Cardiac muscle cell (in vitro differentiated cells and primary cell): ENCODE measurements around the gene ABAT. TPM values are rescaled to one million over a fixed set of nuclear protein-coding genes. Genes with fewer than 3 reads are reported as not detected.
A peak's percentile ranks its signal among the peaks of the same experiment; 100 is the strongest.

ENCODE experiments used
- DNase-seq, 2 donors: peaks; one replicate each; pipeline versions ENCODE4 v3.0.0 to v3.0.0-alpha.2; 2010 to 2017; ENCODE audit warnings: low read depth in 1 of 2, low spot score in 1 of 2
- H3K27ac ChIP-seq: fragments of 200-600 bp; sonication (generic); 2 replicates; pipeline ENCODE4 v1.5.1; 2016
- H3K27me3 ChIP-seq: fragments of 200-600 bp; sonication (generic); 2 replicates; pipeline ENCODE4 v1.6.0; 2016; ENCODE audit warnings: control low read depth
- H3K36me3 ChIP-seq: fragments of 200-600 bp; sonication (generic); 2 replicates; pipeline ENCODE4 v1.5.1; 2016; ENCODE audit warnings: control low read depth
- H3K4me1 ChIP-seq: fragments of 200-600 bp; sonication (generic); 2 replicates; pipeline ENCODE4 v1.8.1; 2017; ENCODE audit warnings: low read depth, mild to moderate bottlenecking, mixed run types
- H3K4me3 ChIP-seq: fragments of 200-600 bp; sonication (generic); 2 replicates; pipeline ENCODE4 v1.5.1; 2016; ENCODE audit warnings: mild to moderate bottlenecking
- H3K9me3 ChIP-seq: fragments of 200-600 bp; sonication (generic); 2 replicates; pipeline ENCODE4 v1.5.1; 2017; ENCODE audit warnings: low read depth, mild to moderate bottlenecking, control low read depth
- polyA plus RNA-seq: library from polyadenylated mRNA; unstranded; fragments of >200 nt; fragmentation: Nextera tagmentation; extraction: Ambion mirVana; gene quantifications from 2 replicates; pipeline ENCODE4 v1.2.1, GENCODE V29; 2016
- total RNA-seq: library from RNA; depleted of rRNA; stranded (reverse); fragments of >200 nt; gene quantifications from 2 replicates; pipeline ENCODE4 v1.2.3, GENCODE V29; 2016
- TF ChIP-seq, protein P1 (sequence below): IDR thresholded peaks from 2 replicates; pipeline ENCODE4 v1.5.1; 2012; ENCODE audit warnings: low read depth, mild to moderate bottlenecking, low read length

ABAT gene
- total and polyA plus RNA-seq, 2 experiments from 2014 or later: 54.4 to 71.4 TPM

DNA sequence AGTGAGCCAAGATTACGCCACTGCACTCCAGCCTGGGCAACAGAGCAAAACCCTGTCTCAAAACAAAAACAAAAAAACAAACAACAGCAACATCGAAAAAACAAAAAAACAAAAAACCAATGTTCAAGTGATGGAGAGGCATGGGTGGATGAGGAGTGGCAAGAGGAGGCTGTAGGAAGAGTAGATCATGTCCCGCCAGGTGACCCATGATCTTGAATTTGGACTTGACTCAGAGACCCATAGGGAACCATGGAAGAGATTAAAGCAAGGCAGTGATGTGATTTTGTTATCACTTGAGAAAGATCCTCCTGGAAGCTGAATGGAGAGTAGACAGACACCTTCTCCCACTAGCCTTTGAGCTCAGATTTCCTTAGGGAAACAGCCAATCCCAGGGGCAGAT lies 11.2 kb downstream of the ABAT start:
- TF ChIP-seq, protein P1, sequence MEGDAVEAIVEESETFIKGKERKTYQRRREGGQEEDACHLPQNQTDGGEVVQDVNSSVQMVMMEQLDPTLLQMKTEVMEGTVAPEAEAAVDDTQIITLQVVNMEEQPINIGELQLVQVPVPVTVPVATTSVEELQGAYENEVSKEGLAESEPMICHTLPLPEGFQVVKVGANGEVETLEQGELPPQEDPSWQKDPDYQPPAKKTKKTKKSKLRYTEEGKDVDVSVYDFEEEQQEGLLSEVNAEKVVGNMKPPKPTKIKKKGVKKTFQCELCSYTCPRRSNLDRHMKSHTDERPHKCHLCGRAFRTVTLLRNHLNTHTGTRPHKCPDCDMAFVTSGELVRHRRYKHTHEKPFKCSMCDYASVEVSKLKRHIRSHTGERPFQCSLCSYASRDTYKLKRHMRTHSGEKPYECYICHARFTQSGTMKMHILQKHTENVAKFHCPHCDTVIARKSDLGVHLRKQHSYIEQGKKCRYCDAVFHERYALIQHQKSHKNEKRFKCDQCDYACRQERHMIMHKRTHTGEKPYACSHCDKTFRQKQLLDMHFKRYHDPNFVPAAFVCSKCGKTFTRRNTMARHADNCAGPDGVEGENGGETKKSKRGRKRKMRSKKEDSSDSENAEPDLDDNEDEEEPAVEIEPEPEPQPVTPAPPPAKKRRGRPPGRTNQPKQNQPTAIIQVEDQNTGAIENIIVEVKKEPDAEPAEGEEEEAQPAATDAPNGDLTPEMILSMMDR: no peak
- Histone ChIP-seq H3K9me3 (no peaks in the 10 kb centered on the region), H3K27me3 (no peaks in the 10 kb centered on the region), H3K4me1 (peaks cover 9% of the 10 kb centered on the region), H3K4me3 (no peak overlapping the region), H3K27ac (peak overlapping the region; percentile 48), H3K36me3 (no peaks in the 10 kb centered on the region)
- DNase-seq: no peak

DNA sequence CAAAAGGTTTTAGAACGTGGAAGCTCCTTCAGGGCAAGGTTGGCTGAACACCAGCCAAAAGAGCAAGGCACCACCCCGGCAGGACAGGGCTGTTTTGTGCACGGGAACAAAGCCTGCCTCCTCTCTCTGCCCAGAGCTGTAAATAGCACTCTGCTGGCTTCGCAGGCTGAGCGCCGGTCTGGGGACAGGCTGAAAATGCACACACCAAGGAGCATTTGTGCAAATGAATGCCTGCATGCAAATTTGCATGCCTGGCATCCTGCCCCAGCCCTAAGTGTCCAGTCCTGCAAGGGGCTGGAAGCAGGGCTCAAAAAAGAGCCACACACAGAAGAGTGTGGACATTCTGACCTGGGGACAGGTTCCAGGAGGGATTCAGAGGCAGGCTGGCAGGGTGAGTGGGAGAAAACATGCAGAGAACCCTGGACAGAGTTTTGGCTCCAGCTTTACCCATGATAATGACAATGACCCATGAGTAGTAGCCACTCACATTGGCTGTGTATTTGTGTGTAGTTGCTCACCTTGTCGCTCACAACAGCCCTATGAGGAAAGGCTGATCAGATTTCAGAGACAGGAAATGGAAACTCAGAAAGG lies 11.7 kb downstream of the ABAT start:
- no peaks in the 10 kb centered on the region for H3K9me3 ChIP-seq
- H3K4me1 ChIP-seq: peaks cover 9% of the 10 kb centered on the region
- TF ChIP-seq, protein P1: no peak
- DNase-seq: peak in 1 of 2 donors; percentile 63
- H3K27ac ChIP-seq: peak overlapping the region; percentile 48
- H3K36me3 ChIP-seq: no peaks in the 10 kb centered on the region
- H3K4me3 ChIP-seq: no peak overlapping the region
- H3K27me3 ChIP-seq: no peaks in the 10 kb centered on the region

DNA sequence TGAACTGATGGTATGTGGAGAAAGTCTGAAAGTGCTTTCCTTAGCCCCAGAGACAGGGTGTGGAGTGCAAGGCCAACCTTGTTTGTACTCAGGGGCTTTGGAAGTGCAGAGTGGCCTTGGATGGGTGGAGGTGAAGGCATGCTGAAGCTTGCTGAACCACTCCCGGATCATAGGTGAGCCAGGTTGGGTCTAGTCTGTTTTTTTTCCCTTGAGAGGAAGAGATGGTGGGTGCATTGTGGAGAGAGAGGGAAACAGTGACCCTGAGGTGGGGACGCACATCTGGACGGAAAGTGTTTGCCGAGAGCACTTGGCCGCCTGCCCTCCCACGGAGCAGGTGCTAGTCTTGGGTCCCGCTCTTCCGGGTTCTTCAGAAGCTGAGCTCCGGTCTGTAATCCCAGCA lies 12.5 kb downstream of the ABAT start:
- H3K27ac ChIP-seq: peak overlapping the region; percentile 48
- H3K4me1 ChIP-seq: peaks cover 9% of the 10 kb centered on the region
- H3K27me3 ChIP-seq: no peaks in the 10 kb centered on the region
- no peak overlapping the region for H3K4me3 ChIP-seq
- no peak for DNase-seq
- no peaks in the 10 kb centered on the region for H3K36me3 ChIP-seq
- no peaks in the 10 kb centered on the region for H3K9me3 ChIP-seq
- TF ChIP-seq, protein P1: no peak

DNA sequence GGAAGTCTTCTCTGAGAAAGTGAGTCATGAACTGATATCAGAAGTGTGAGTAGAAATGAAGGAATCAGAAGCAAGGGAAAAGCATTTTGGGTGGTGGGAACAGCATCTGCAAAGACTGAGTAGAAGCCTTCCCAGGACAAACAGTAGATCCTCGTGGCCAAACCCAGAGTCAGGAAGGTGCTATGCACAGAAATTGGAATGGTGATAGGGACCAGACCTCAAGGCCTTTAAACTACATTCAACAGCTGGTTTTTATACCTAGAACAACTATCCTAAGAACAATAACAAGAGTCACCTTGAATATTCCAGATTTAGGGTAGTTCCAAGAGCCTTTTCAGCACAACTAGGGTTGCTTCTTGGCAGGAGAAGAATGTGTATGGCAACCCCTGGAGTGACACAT lies 15.3 kb downstream of the ABAT start:
- Histone ChIP-seq H3K36me3 (no peaks in the 10 kb centered on the region), H3K27ac (no peak overlapping the region)
- TF ChIP-seq, protein P1: no peak

DNA sequence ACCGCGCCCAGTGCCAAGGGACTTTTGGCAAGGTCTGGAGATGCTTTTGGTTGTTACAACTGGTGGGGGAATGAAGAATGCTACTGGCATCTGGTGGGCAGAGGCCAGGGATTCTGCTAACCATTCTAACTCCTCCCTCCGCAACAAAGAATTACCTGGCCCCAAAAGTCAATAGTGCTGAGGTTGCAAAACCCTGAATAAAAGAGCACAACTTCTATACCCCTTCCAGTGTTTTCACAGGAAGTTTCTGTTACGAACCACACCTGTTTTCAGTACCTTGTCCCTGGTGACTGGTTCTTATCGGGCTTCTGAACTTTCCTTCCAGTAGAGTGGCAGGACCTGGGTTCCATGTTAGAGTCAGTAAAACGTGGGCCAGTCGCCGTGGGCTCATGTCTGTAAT lies 17.3 kb downstream of the ABAT start:
- Histone ChIP-seq H3K36me3 (no peaks in the 10 kb centered on the region), H3K27ac (no peak overlapping the region), H3K4me1 (peaks cover 4% of the 10 kb centered on the region), H3K9me3 (no peaks in the 10 kb centered on the region), H3K27me3 (no peaks in the 10 kb centered on the region), H3K4me3 (no peak overlapping the region)
- TF ChIP-seq, protein P1: no peak
- no peak for DNase-seq

More for the DNA sequence above, 15.3 kb downstream of the ABAT start:
- Histone ChIP-seq H3K4me3 (no peak overlapping the region), H3K27me3 (no peaks in the 10 kb centered on the region), H3K4me1 (peaks cover 9% of the 10 kb centered on the region), H3K9me3 (no peaks in the 10 kb centered on the region)
- DNase-seq: no peak
